Kidney tubule cell (primary cell): Measurements from ENCODE around the gene UBASH3B.
"Not testable (repeated sequence)": the region's sequence is repeated elsewhere in the genome, so short reads cannot be mapped to it uniquely, and the experiment has no call there.

Experiments used
- DNase-seq: peaks from one replicate; pipeline ENCODE4 v3.0.0-alpha.2; 2018; ENCODE audit warnings: low spot score

UBASH3B gene, protein sequence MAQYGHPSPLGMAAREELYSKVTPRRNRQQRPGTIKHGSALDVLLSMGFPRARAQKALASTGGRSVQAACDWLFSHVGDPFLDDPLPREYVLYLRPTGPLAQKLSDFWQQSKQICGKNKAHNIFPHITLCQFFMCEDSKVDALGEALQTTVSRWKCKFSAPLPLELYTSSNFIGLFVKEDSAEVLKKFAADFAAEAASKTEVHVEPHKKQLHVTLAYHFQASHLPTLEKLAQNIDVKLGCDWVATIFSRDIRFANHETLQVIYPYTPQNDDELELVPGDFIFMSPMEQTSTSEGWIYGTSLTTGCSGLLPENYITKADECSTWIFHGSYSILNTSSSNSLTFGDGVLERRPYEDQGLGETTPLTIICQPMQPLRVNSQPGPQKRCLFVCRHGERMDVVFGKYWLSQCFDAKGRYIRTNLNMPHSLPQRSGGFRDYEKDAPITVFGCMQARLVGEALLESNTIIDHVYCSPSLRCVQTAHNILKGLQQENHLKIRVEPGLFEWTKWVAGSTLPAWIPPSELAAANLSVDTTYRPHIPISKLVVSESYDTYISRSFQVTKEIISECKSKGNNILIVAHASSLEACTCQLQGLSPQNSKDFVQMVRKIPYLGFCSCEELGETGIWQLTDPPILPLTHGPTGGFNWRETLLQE

GRCh38 chr11:122655527-122656072 lies at the start of gene UBASH3B:
TSS of gene UBASH3B (plus strand) at chr11:122655722. CDS start at chr11:122656050, 328 bp downstream.
- DNase-seq = peak; percentile 95

GRCh38 chr11:122607162-122607561 lies 48.4 kb upstream of the UBASH3B start:
- DNase-seq = not testable (repeated sequence)

- DNase-seq = no peak
Observed at GRCh38 chr11:122612123-122612824, 43.2 kb upstream of the UBASH3B start.

- no peak for DNase-seq
Observed at GRCh38 chr11:122616718-122617117, 38.8 kb upstream of the UBASH3B start.

- peak; percentile 27 for DNase-seq
Observed at GRCh38 chr11:122617297-122617696, 38.2 kb upstream of the UBASH3B start.

- peak; percentile 64 for DNase-seq
Observed at GRCh38 chr11:122617926-122618325, 37.6 kb upstream of the UBASH3B start.

GRCh38 chr11:122618927-122619326 lies 36.6 kb upstream of the UBASH3B start:
- no peak for DNase-seq

- no peak for DNase-seq
Observed at GRCh38 chr11:122619757-122620156, 35.8 kb upstream of the UBASH3B start.

GRCh38 chr11:122625501-122625900 lies 30.0 kb upstream of the UBASH3B start:
- not testable (repeated sequence) for DNase-seq

DNA sequence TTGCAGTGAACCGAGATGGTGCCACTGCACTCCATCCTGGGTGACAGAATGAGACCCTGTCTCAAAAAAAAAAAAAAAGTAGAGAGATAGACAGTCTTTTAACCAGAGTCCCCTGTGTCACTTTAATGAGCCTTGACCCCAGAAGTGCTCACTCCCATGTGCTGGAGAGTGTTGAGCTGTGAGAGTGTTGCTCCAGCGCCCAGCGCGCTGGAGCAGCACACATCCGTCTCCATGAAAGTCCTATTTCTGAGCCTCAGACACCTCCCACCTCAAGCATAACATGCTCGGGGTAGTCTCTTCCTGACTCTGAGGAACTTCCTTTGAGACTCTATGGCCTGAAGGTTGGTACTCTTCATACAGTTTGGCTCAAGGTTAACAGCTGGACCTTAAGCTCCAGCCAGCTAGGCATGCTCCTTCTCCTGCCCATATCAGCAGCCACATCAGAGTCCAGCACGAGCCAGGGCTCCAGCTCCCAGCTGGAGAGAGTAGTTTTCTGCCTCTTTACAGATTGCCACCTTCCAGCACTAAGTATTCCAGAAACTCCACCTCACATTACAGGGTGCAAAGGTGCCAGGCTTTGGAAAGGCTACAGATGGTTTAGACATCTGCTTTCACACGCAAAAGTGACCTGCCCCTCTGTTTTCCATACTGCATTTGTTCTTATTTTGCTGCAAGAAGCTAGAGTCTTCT lies 29.4 kb upstream of the UBASH3B start:
- DNase-seq = no peak

DNA sequence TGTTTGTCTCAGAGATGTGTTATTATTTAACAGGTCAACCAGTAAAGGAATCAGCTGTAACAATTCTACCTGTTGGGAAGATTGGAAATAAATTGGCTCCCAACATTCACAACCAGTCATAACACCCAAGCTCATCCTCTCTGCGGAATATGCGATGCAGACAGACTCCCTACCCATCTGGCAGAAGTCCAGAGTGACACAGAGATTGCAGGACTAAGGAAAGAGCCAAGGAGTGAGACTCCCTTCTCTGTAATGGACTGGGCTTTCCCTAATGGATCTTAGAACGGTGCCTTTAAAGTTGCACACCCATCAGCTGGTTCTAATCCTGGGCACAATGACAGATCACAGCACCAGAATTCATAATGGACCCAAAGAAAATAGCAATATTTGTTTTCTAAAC lies 27.8 kb upstream of the UBASH3B start:
- DNase-seq = no peak

- DNase-seq = peak; percentile 75
Observed at GRCh38 chr11:122628810-122629555, 26.5 kb upstream of the UBASH3B start.

- peak; percentile 39 for DNase-seq
Observed at GRCh38 chr11:122632181-122632824, 23.2 kb upstream of the UBASH3B start.

- peak; percentile 66 for DNase-seq
Observed at GRCh38 chr11:122633219-122633829, 22.2 kb upstream of the UBASH3B start.

GRCh38 chr11:122634501-122634900 lies 21.0 kb upstream of the UBASH3B start:
- peak; percentile 29 for DNase-seq

DNA sequence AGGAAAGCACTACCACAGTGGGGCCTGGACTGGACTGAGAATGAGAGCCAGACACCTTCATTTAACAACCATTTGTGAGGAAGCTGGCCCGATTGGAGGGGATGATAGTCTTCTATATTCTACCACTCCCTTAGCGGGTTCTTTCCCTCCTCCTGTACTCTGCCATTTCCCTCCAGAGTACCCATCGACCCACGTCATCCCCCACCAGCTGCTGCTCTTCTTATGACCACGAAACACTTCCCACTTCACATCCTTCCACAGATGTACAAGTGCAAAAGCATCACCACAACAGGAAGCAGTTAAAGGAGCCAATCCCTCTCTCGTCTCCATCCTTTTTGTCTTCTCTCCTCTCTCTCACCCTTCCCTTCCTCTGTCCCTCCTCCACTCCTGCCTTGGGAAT lies 18.0 kb upstream of the UBASH3B start:
- DNase-seq = no peak

GRCh38 chr11:122642472-122642922 lies 13.0 kb upstream of the UBASH3B start:
- DNase-seq = peak; percentile 99

- peak; percentile 62 for DNase-seq
Observed at GRCh38 chr11:122642971-122643370, 12.6 kb upstream of the UBASH3B start.

DNA sequence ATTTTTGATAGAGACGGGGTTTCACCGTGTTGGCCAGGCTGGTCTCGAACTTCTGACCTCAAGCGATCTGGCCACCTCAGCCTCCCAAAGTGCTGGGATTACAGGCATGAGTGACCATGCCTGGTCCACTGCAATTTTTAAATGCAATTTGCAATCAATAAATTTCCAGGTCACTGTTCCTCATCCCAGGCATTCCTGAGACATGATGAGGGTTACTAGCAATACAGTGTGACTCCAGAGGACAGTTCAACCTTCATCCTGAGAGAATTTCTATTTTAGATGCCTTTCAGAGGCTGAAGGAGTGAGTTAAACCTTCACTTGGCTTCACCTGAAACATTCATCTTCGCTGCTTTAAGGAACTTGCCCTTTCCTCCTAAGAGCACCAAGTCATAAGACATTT lies 9.7 kb upstream of the UBASH3B start:
- peak; percentile 93 for DNase-seq
